Liver (tissue), 9 donors: ENCODE measurements around the gene LTA4H. TPM values are rescaled to one million over a fixed set of nuclear protein-coding genes. Genes with fewer than 3 reads are reported as not detected.

Experiments
- DNase-seq: peaks from one replicate; pipeline ENCODE4 v3.0.0-alpha.2; 2017; ENCODE audit warnings: low spot score
- H3K27ac ChIP-seq, 2 donors: one replicate each; pipeline ENCODE4 v1.7.0; 2013; ENCODE audit warnings: inconsistent platforms in 2 of 2, low read length in 2 of 2, control low read depth in 1 of 2, low read depth in 1 of 2, mild to moderate bottlenecking in 1 of 2
- H3K27me3 ChIP-seq, 4 donors: one replicate each; pipeline versions ENCODE4 v1.6.1 to v1.7.0; 2013; ENCODE audit warnings: low read length in 3 of 4, inconsistent platforms in 1 of 4, mild to moderate bottlenecking in 1 of 4, moderate library complexity in 1 of 4; ENCODE audit not compliant: control insufficient read depth in 4 of 4, insufficient read depth in 4 of 4
- H3K36me3 ChIP-seq, 4 donors: one replicate each; pipeline versions ENCODE4 v1.6.1 to v1.7.0; 2013; ENCODE audit warnings: low read length in 3 of 4, mild to moderate bottlenecking in 3 of 4, low read depth in 1 of 4, moderate library complexity in 1 of 4; ENCODE audit not compliant: control insufficient read depth in 4 of 4, insufficient read depth in 3 of 4
- H3K4me1 ChIP-seq, 4 donors: one replicate each; pipeline versions ENCODE4 v1.6.1 to v1.7.0; 2013; ENCODE audit warnings: low read length in 3 of 4, mild to moderate bottlenecking in 3 of 4, moderate library complexity in 1 of 4; ENCODE audit not compliant: control insufficient read depth in 4 of 4, insufficient read depth in 4 of 4
- H3K4me3 ChIP-seq, 3 donors: one replicate each; pipeline versions ENCODE4 v1.6.1 to v1.7.0; 2013; ENCODE audit warnings: low read length in 3 of 3, control low read depth in 1 of 3, low read depth in 1 of 3, mild to moderate bottlenecking in 1 of 3
- H3K9ac ChIP-seq, 2 donors: one replicate each; pipeline ENCODE4 v1.7.0; 2013; ENCODE audit warnings: low read length in 2 of 2, mild to moderate bottlenecking in 2 of 2, moderate library complexity in 2 of 2, control low read depth in 1 of 2, low read depth in 1 of 2
- H3K9me3 ChIP-seq, 4 donors: one replicate each; pipeline versions ENCODE4 v1.6.1 to v1.7.0; 2013; ENCODE audit warnings: low read length in 3 of 4; ENCODE audit not compliant: control insufficient read depth in 4 of 4
- HNF4A ChIP-seq, 2 donors: conservative IDR thresholded peaks; 2 replicates each; pipeline ENCODE4 v1.6.1; 2016; ENCODE audit warnings: antibody characterized with exemption in 2 of 2, mild to moderate bottlenecking in 2 of 2
- JUND ChIP-seq, 2 donors: IDR thresholded peaks; 2 replicates each; pipeline ENCODE4 v1.6.1; 2016; ENCODE audit warnings: antibody characterized with exemption in 2 of 2
- RAD21 ChIP-seq, 2 donors: IDR thresholded peaks; 2 replicates each; pipeline ENCODE4 v1.6.1; 2016; ENCODE audit warnings: antibody characterized with exemption in 2 of 2, mild to moderate bottlenecking in 2 of 2
- RXRA ChIP-seq, 2 donors: IDR thresholded peaks; 2 replicates each; pipeline ENCODE4 v1.6.1; 2017 to 2018; ENCODE audit warnings: antibody characterized with exemption in 2 of 2, mild to moderate bottlenecking in 1 of 2
- SP1 ChIP-seq: IDR thresholded peaks from 2 replicates; pipeline ENCODE4 v1.6.1; 2018; ENCODE audit warnings: antibody characterized with exemption, mild to moderate bottlenecking
- TAF1 ChIP-seq: conservative IDR thresholded peaks from 2 replicates; pipeline ENCODE4 v1.6.1; 2016; ENCODE audit warnings: antibody characterized with exemption, mild to moderate bottlenecking
- WGBS: extraction: QIAGEN DNeasy Blood & Tissue Kit; methylation state at CpG from one replicate; pipeline ENCODE4 v1.1.7; 2013; 5-methylcytosine and 5-hydroxymethylcytosine counted together
- polyA plus RNA-seq, 2 donors: library from polyadenylated mRNA; stranded (reverse) in 1 of 2; unstranded in 1 of 2; fragments of 200-250 nt in 1 of 2; fragments of >200 nt in 1 of 2; fragmentation: Nextera tagmentation in 1 of 2; extraction: Ambion mirVana in 1 of 2; gene quantifications; one replicate each; pipeline versions ENCODE4 v1.2.1 to v1.2.3, GENCODE V29; 2013 to 2015
- total RNA-seq, 2 donors: library from RNA; depleted of rRNA; stranded (reverse); fragments of >200 nt; gene quantifications; one replicate each; pipeline ENCODE4 v1.2.3, GENCODE V29; 2014
- TF ChIP-seq, protein P1 (sequence below): IDR thresholded peaks from 2 replicates; pipeline ENCODE4 v1.6.1; 2016; ENCODE audit warnings: antibody characterized with exemption, mild to moderate bottlenecking
- TF ChIP-seq, protein P2 (sequence below): IDR thresholded peaks from 2 replicates; pipeline ENCODE4 v1.6.1; 2016; ENCODE audit warnings: antibody characterized with exemption
- TF ChIP-seq, protein P3 (sequence below): IDR thresholded peaks from 2 replicates; pipeline ENCODE4 v1.6.1; 2016; ENCODE audit warnings: antibody characterized with exemption
- TF ChIP-seq, protein P4 (sequence below): fragments of 150-350 bp; IDR thresholded peaks from 2 replicates; pipeline ENCODE4 v1.5.1; 2017; ENCODE audit warnings: improper control_type of control experiment, low read depth, low read length; ENCODE audit not compliant: missing input control
- donor health status: healthy.
- donor health status: healthy.
- donor health status: healthy.
- donor health status: healthy.
- donor health status: healthy.

Gene LTA4H
- total and polyA plus RNA-seq, 4 donors = 16.6 to 34.5 (median 20.9) TPM

DNA sequence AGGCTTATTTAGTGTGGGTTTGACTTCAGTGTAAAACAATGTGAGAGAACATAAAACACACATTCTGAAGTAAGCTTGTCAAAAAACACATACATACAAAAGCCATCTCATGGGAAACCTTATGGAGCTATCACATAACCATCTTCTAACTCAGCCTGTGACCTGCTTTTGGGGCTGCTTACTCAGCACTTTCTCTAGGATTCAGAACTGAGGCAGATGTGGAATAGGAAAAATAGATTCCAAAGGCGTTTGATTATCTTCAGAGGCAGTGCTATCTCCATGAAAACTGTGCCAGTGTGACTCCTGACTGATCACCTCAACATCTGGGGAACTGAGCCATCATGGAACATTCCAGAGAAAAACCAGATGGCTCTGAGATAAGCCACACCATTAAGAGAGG, 52.8 kb downstream of the LTA4H start:
- no peak overlapping the region for H3K27ac ChIP-seq
- H3K9me3 ChIP-seq = no peaks in the 10 kb centered on the region
- WGBS = 88% methylated on average over 1 of the region's 1 CpG

GRCh38 chr12:95980437-95980836, 55.0 kb downstream of the LTA4H start:
- 95% methylated on average over 5 of the region's 5 CpGs for WGBS
- Histone ChIP-seq H3K9ac (no peak overlapping the region), H3K27me3 (no peaks in the 10 kb centered on the region), H3K4me3 (no peak overlapping the region), H3K36me3 (peaks cover 2 to 45% (median 31%) of the 10 kb centered on the region in 4 donors), H3K9me3 (no peaks in the 10 kb centered on the region), H3K4me1 (peaks cover 4 to 33% (median 26%) of the 10 kb centered on the region in 4 donors), H3K27ac (no peak overlapping the region)
- TF ChIP-seq RXRA (IDR thresholded peaks at IDR 0.05) (no peak), HNF4A (conservative IDR thresholded peaks at IDR 0.05) (no peak)
- TF ChIP-seq, protein P1, sequence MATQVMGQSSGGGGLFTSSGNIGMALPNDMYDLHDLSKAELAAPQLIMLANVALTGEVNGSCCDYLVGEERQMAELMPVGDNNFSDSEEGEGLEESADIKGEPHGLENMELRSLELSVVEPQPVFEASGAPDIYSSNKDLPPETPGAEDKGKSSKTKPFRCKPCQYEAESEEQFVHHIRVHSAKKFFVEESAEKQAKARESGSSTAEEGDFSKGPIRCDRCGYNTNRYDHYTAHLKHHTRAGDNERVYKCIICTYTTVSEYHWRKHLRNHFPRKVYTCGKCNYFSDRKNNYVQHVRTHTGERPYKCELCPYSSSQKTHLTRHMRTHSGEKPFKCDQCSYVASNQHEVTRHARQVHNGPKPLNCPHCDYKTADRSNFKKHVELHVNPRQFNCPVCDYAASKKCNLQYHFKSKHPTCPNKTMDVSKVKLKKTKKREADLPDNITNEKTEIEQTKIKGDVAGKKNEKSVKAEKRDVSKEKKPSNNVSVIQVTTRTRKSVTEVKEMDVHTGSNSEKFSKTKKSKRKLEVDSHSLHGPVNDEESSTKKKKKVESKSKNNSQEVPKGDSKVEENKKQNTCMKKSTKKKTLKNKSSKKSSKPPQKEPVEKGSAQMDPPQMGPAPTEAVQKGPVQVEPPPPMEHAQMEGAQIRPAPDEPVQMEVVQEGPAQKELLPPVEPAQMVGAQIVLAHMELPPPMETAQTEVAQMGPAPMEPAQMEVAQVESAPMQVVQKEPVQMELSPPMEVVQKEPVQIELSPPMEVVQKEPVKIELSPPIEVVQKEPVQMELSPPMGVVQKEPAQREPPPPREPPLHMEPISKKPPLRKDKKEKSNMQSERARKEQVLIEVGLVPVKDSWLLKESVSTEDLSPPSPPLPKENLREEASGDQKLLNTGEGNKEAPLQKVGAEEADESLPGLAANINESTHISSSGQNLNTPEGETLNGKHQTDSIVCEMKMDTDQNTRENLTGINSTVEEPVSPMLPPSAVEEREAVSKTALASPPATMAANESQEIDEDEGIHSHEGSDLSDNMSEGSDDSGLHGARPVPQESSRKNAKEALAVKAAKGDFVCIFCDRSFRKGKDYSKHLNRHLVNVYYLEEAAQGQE = no peak
- TF ChIP-seq, protein P2, sequence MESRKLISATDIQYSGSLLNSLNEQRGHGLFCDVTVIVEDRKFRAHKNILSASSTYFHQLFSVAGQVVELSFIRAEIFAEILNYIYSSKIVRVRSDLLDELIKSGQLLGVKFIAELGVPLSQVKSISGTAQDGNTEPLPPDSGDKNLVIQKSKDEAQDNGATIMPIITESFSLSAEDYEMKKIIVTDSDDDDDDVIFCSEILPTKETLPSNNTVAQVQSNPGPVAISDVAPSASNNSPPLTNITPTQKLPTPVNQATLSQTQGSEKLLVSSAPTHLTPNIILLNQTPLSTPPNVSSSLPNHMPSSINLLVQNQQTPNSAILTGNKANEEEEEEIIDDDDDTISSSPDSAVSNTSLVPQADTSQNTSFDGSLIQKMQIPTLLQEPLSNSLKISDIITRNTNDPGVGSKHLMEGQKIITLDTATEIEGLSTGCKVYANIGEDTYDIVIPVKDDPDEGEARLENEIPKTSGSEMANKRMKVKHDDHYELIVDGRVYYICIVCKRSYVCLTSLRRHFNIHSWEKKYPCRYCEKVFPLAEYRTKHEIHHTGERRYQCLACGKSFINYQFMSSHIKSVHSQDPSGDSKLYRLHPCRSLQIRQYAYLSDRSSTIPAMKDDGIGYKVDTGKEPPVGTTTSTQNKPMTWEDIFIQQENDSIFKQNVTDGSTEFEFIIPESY = no peak
- DNase-seq = no peak

More for the DNA sequence above, 52.8 kb downstream of the LTA4H start:
- Histone ChIP-seq H3K4me3 (no peak overlapping the region), H3K9ac (no peak overlapping the region), H3K36me3 (peaks cover 2 to 47% (median 35%) of the 10 kb centered on the region in 4 donors), H3K27me3 (no peaks in the 10 kb centered on the region), H3K4me1 (peaks cover 0 to 13% (median 11%) of the 10 kb centered on the region in 4 donors)
- TF ChIP-seq RXRA (IDR thresholded peaks at IDR 0.05) (no peak), TAF1 (no peak), SP1 (no peak), HNF4A (conservative IDR thresholded peaks at IDR 0.05) (no peak), RAD21 (IDR thresholded peaks at IDR 0.05) (no peak), JUND (IDR thresholded peaks at IDR 0.05) (no peak)
- TF ChIP-seq, protein P3, sequence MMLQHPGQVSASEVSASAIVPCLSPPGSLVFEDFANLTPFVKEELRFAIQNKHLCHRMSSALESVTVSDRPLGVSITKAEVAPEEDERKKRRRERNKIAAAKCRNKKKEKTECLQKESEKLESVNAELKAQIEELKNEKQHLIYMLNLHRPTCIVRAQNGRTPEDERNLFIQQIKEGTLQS = no peak
- TF ChIP-seq, protein P4, sequence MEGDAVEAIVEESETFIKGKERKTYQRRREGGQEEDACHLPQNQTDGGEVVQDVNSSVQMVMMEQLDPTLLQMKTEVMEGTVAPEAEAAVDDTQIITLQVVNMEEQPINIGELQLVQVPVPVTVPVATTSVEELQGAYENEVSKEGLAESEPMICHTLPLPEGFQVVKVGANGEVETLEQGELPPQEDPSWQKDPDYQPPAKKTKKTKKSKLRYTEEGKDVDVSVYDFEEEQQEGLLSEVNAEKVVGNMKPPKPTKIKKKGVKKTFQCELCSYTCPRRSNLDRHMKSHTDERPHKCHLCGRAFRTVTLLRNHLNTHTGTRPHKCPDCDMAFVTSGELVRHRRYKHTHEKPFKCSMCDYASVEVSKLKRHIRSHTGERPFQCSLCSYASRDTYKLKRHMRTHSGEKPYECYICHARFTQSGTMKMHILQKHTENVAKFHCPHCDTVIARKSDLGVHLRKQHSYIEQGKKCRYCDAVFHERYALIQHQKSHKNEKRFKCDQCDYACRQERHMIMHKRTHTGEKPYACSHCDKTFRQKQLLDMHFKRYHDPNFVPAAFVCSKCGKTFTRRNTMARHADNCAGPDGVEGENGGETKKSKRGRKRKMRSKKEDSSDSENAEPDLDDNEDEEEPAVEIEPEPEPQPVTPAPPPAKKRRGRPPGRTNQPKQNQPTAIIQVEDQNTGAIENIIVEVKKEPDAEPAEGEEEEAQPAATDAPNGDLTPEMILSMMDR = no peak
- no peak for DNase-seq
